Keratinocyte (primary cell): ENCODE data around the gene TMBIM4. TPM values are rescaled to one million over a fixed set of nuclear protein-coding genes. Genes with fewer than 3 reads are reported as not detected.

Experiments used
- DNase-seq: peaks from one replicate; pipeline ENCODE4 v3.0.0-alpha.2; 2011; ENCODE audit warnings: low read depth, missing footprints, low spot score
- FAIRE-seq: peaks from 2 replicates; lab custom pipeline; 2011; peaks lifted over from hg19 to GRCh38; lab: Jason Lieb, UNC
- H2AFZ ChIP-seq: 2 replicates; pipeline ENCODE4 v1.6.0; 2012; ENCODE audit warnings: low read length, control low read depth, inconsistent platforms; ENCODE audit not compliant: control insufficient read depth
- H3K27ac ChIP-seq: 2 replicates; pipeline ENCODE4 v1.5.1; 2011; ENCODE audit warnings: low read length; ENCODE audit not compliant: control insufficient read depth, insufficient read depth
- H3K27me3 ChIP-seq: 3 replicates; pipeline ENCODE4 v1.6.0; 2011; ENCODE audit warnings: low read length; ENCODE audit not compliant: control insufficient read depth, insufficient read depth; ENCODE audit errors: extremely low read depth
- H3K36me3 ChIP-seq, 2 experiments: 2 replicates in 1 of 2; 3 replicates in 1 of 2; pipeline ENCODE4 v1.5.1; 2011; ENCODE audit warnings: low read length in 2 of 2, mild to moderate bottlenecking in 1 of 2; ENCODE audit not compliant: control insufficient read depth in 2 of 2, insufficient read depth in 2 of 2; ENCODE audit errors: extremely low read depth in 1 of 2
- H3K4me1 ChIP-seq: 3 replicates; pipeline ENCODE4 v1.5.1; 2011; ENCODE audit warnings: low read length; ENCODE audit not compliant: control insufficient read depth, insufficient read depth; ENCODE audit errors: extremely low read depth
- H3K4me2 ChIP-seq: 3 replicates; pipeline ENCODE4 v1.6.0; 2011; ENCODE audit warnings: low read depth, low read length; ENCODE audit not compliant: control insufficient read depth, insufficient read depth; ENCODE audit errors: extremely low read depth
- H3K4me3 ChIP-seq, 3 experiments: fragments of 200-600 bp in 1 of 3; sonication (generic) in 1 of 3; 2 replicates in 2 of 3; 3 replicates in 1 of 3; pipeline ENCODE4 v1.5.1; 2011 to 2016; ENCODE audit warnings: low read length in 3 of 3, mild to moderate bottlenecking in 3 of 3, control low read depth in 2 of 3, inconsistent platforms in 1 of 3, low read depth in 1 of 3, mixed read lengths in 1 of 3, mixed run types in 1 of 3, moderate library complexity in 1 of 3; ENCODE audit not compliant: control insufficient read depth in 2 of 3, insufficient read depth in 2 of 3; ENCODE audit errors: extremely low read depth in 1 of 3
- H3K79me2 ChIP-seq: 2 replicates; pipeline ENCODE4 v1.6.0; 2012; ENCODE audit warnings: low read length; ENCODE audit not compliant: control insufficient read depth, insufficient read depth
- H3K9ac ChIP-seq: 3 replicates; pipeline ENCODE4 v1.6.0; 2011; ENCODE audit warnings: low read length; ENCODE audit not compliant: control insufficient read depth, insufficient read depth; ENCODE audit errors: extremely low read depth
- H3K9me1 ChIP-seq: 3 replicates; pipeline ENCODE4 v1.6.0; 2011; ENCODE audit warnings: low read length; ENCODE audit not compliant: control insufficient read depth, insufficient read depth; ENCODE audit errors: extremely low read depth
- H3K9me3 ChIP-seq: 2 replicates; pipeline ENCODE4 v1.5.1; 2012; ENCODE audit warnings: low read depth, low read length; ENCODE audit not compliant: control insufficient read depth
- H4K20me1 ChIP-seq: 3 replicates; pipeline ENCODE4 v1.6.0; 2011; ENCODE audit warnings: low read length; ENCODE audit not compliant: control insufficient read depth, insufficient read depth; ENCODE audit errors: extremely low read depth
- EZH2 ChIP-seq: IDR thresholded peaks from one replicate; pipeline ENCODE4 v1.6.1; 2012; ENCODE audit warnings: inconsistent platforms, mild to moderate bottlenecking, low read length, moderate library complexity
- dilution Hi-C: fragments of 300-500 bp; cut with MboI; formaldehyde crosslinking; loops from one replicate; pipeline ENCODE4 v1.7.0; 2020; ENCODE audit warnings: low sequenced_read_pairs; ENCODE audit not compliant: extremely low pct_ligation_motif_present
- polyA plus RNA-seq, 5 experiments: library from polyadenylated mRNA; depleted of rRNA in 3 of 5; stranded (reverse) in 3 of 5; stranded (forward) in 1 of 5; unstranded in 1 of 5; fragments of >200 nt; gene quantifications; 1 replicate in 1 of 5; 2 replicates in 3 of 5; 3 replicates in 1 of 5; pipeline versions ENCODE4 v1.2.1 to v1.2.3, GENCODE V29; 2011 to 2012; ENCODE audit warnings: missing spikeins in 2 of 5, low read depth in 1 of 5, low replicate concordance in 1 of 5
- TF ChIP-seq, protein P1 (sequence below), 3 experiments: IDR thresholded peaks in 1 of 3; conservative IDR thresholded peaks in 1 of 3; optimal IDR thresholded peaks in 1 of 3; 2 replicates in 2 of 3; 3 replicates in 1 of 3; pipeline versions ENCODE3 to v1.5.1; 2011; ENCODE audit warnings: low read length in 3 of 3, mild to moderate bottlenecking in 3 of 3, moderate library complexity in 2 of 3, control low read depth in 1 of 3, inconsistent platforms in 1 of 3; ENCODE audit not compliant: insufficient read depth in 2 of 3; ENCODE audit errors: extremely low read depth in 1 of 3

Gene TMBIM4
- polyA plus RNA-seq, 1 donor (not counting 4 experiments of a cell fraction or from before 2014, with no cell fraction given) = 111 TPM

DNA sequence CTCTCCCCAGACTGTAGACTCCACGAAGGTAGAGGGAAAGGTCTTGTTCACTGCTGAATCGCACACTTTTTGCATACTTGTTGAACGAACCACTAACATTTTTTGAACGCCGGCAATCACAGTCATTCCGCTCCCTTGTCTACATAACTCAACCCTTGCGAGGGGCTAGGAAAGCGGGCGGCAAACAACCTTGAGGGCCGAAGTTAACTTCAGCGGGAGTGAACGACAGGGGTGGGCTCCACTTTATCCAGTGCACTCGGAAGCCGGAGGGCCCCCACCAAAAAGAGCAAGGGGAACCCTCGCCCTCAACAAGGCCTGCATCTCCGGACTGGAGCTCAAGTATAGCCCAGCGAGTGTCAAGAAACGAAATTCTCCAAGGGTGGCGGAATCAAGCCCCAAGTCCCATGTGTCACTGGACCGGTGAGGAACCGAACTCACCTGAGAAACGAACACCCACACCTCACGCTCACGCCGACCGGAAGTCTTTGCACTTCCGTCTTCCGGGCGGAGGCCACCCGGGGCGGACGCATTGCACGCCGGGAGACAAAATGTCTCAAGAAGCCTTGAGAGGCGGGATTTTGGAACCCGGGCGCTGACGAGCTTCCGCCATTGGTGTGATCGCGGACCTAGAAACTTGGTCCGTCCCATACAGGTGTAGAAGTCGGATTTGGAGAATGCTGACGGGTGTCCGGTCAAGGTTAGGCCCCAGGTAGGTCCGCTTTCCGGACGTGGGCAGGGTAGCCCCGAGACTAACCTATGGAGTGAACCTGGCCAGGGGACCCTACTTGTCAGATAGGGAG lies 39.3 kb downstream of the TMBIM4 start, which contains the start of gene LLPH:
Gene LLPH (minus strand): TSS at position 484 of the 800 bp plus-strand sequence. CDS start 1,644 bp downstream, outside the sequence.
- H3K4me3 ChIP-seq = peak within 1 kb of the TSS; percentile 66 to 85 (median 84)
- FAIRE-seq (peak; percentile 67), DNase-seq (peak; percentile 55)
- TF ChIP-seq, protein P1, sequence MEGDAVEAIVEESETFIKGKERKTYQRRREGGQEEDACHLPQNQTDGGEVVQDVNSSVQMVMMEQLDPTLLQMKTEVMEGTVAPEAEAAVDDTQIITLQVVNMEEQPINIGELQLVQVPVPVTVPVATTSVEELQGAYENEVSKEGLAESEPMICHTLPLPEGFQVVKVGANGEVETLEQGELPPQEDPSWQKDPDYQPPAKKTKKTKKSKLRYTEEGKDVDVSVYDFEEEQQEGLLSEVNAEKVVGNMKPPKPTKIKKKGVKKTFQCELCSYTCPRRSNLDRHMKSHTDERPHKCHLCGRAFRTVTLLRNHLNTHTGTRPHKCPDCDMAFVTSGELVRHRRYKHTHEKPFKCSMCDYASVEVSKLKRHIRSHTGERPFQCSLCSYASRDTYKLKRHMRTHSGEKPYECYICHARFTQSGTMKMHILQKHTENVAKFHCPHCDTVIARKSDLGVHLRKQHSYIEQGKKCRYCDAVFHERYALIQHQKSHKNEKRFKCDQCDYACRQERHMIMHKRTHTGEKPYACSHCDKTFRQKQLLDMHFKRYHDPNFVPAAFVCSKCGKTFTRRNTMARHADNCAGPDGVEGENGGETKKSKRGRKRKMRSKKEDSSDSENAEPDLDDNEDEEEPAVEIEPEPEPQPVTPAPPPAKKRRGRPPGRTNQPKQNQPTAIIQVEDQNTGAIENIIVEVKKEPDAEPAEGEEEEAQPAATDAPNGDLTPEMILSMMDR (optimal IDR thresholded peaks at IDR 0.05 in 1 of 3, IDR thresholded peaks at IDR 0.05 in 1 of 3, conservative IDR thresholded peaks at IDR 0.05 in 1 of 3; ENCODE audit: extremely low read depth in 1 of 3, insufficient read depth in 2 of 3, low read length in 3 of 3) = no peak
- TF ChIP-seq EZH2 = no peak
- H4K20me1 ChIP-seq = no peaks in the 10 kb centered on the region
- no peaks in the 10 kb centered on the region for H3K27me3 ChIP-seq
- peak within 1 kb of the TSS; percentile 77 for H2AFZ ChIP-seq
- no peaks in the 10 kb centered on the region for H3K9me1 ChIP-seq
- H3K36me3 ChIP-seq = peaks cover 5 to 10% of the 10 kb centered on the region in 2 experiments
- peak within 1 kb of the TSS; percentile 90 for H3K4me2 ChIP-seq
- peak within 1 kb of the TSS; percentile 84 for H3K27ac ChIP-seq
- H3K9me3 ChIP-seq = no peaks in the 10 kb centered on the region
- dilution Hi-C loops = no loop called here
- H3K79me2 ChIP-seq = peaks cover 43% of the 10 kb centered on the region
- peak within 1 kb of the TSS; percentile 91 for H3K9ac ChIP-seq
- peaks cover 29% of the 10 kb centered on the region for H3K4me1 ChIP-seq

DNA sequence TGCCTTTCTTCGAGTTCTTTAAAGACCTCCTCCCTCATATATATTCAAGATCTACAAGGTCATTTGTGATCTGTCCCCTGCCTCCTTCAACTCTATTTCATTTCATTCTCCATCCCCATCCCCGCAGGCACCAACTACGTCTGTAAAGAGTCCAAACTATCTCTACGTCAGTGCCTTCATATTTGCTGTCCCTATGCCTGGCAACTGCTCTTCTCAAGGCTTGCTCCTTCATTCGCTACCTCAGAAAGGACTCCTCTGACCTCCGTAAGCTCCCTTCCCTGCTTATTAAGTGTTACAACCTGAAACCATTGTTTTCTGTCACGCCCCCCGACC lies 39.9 kb downstream of the TMBIM4 start:
- Histone ChIP-seq H3K36me3 (peaks cover 5 to 14% of the 10 kb centered on the region in 2 experiments), H3K9ac (peak overlapping the region; percentile 91), H3K27ac (peak overlapping the region; percentile 84), H3K4me1 (peaks cover 29% of the 10 kb centered on the region), H3K79me2 (peaks cover 46% of the 10 kb centered on the region), H2AFZ (peak overlapping the region; percentile 75), H3K9me3 (no peaks in the 10 kb centered on the region), H4K20me1 (no peaks in the 10 kb centered on the region), H3K4me3 (peak overlapping the region; percentile 66 to 85 (median 84)), H3K4me2 (peak overlapping the region; percentile 82), H3K9me1 (no peaks in the 10 kb centered on the region), H3K27me3 (no peaks in the 10 kb centered on the region)
- DNase-seq (no peak), FAIRE-seq (no peak)
- TF ChIP-seq EZH2 = no peak
- TF ChIP-seq, protein P1 (optimal IDR thresholded peaks at IDR 0.05 in 1 of 3, IDR thresholded peaks at IDR 0.05 in 1 of 3, conservative IDR thresholded peaks at IDR 0.05 in 1 of 3; ENCODE audit: extremely low read depth in 1 of 3, insufficient read depth in 2 of 3, low read length in 3 of 3) = no peak
- dilution Hi-C loops = no loop called here
